GM19035 (cell line): ENCODE results near the gene EDN2.

Source experiments
- ATAC-seq: cut with Tn5 transposase; IDR thresholded peaks from one replicate; pipeline ENCODE4 v1.9.1; 2021; ENCODE audit not compliant: unreplicated experiment

Gene EDN2

DNA sequence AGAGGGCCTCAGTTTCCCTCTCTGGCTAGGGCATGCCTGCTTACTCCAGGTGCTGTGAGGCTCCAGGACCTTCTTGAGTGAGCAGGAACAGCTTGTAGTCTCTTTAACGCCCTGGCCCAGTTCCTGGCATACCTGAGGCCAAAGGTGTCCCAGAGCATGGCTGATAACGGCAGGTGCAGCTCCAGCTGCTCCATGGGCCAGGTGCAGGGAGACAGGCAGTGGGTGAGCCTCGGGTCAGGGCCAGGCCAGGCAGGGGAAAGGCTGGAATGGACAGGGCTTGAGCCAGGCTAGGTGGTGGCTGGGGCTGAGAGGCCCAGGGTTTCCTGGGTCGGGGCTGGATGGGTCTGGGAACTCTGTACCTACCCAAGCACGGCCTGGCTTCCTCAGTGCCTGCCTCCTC lies 18.3 kb downstream of the EDN2 start:
- ATAC-seq, result no peak

DNA sequence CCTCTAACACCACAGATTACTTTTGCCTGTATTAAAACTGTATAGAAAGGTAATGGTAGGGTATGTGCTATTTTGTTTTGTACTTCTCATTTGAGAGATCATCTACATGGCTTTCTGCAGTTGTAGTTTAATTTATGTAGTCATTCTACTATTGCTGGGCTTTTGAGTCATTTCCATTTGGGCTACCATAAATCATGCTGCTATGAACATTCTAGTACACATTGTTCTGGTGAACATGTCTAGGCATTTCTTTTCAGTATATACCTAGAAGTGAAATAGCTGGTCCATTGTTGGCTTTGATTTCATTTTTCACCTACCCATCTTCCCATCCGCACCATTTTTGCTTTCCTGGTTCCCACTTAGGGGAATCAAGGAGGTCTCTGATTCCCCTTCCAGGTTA lies 18.7 kb downstream of the EDN2 start:
- no peak for ATAC-seq

DNA sequence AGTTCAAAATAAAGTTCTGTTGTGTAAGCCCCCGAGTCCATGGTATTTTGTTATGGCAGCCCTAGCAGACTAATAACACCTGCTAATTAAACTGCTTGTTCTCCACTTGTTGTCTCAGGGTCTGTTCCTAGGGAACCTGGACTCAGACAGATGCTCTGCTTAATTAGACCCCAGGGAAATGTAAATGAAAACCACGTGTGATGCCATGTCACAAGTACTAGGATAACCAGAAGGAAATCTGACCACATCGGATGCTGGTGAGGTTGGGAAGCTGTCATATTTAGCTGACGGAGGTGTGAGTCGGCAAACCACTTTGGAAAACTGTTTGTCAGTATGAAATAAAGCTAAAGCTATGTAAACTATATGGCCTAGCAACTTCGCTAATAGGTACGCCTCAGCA lies 19.6 kb downstream of the EDN2 start:
- ATAC-seq, result no peak

GRCh38 chr1:41463516-41463915 lies 21.0 kb downstream of the EDN2 start:
- ATAC-seq, result no peak

- ATAC-seq, result no peak
These were observed 21.8 kb downstream of the EDN2 start for GRCh38 chr1:41462680-41463004.

DNA sequence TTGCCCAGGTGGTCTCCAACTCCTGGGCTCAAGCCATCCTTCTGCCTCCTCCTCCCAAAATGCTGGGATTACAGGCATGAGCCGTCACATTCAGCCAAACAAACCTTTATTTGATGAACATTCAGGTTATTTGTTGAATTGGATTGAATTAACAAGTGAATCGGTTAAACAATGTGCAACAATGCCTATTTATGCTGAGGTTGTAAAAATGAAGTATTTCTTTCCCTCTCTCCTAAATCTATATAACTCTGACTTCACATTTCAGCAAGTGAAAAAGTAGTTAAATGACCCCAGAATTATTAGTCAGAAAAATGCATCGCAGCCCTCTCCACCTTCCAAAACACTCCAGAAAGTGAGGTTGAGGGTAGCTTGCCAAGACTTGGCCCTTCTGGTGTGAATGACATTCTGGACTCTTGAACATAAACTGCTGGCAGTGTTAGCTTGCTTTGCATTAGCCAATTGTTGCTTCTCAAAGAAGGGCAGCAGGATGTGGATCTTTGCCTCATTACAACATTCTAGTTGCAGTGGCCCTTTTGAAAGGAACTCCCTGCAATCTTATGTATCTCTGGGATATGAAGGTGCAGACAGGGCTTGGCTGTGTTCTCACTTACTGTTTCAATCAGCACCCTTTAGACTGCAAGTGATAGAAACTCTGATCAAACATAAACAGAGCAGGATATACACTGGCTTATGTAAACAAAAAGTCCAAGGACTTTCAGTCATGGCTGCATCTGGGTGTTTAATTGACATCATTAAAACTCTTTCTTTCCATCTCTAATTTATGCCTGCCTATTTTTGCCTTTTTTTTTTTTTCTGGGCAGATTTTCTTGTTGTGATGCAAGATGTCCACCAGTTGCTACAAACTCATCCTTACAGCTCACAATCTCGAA lies 22.4 kb downstream of the EDN2 start:
- ATAC-seq, result no peak

DNA sequence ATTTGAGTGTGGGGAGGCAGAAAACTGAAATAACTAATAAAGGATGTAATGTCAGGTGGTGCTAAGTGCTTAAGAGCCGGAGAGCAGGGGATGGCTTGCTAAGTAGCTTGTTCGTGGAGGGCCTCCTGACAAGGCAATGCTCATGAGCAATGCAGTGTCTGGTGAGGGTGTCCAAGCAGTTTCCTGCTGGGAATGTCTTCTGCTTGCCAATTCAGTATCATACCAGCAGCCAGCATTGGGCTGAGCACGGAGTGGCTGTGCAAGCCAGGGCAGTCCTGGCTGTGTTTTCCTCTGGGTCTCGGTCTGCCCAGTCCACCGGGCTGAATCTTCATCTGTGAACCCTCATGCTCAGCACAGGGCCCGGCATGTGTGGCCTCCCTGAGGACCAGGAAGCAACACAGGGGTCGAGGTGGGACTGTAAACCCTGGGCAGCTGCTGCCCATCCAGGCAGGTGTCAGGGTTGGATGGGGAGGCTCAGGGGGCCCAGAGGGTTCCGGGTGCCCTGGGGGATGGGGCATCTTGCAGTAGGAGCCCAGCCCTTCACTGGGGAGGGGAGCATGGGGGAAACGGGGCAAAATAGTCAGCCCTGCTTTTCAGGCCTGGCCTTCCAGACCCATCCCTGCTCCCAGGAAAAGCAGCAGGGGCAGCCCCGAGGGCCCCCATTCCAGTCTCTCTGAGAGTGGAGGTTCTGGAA lies 27.5 kb downstream of the EDN2 start:
- ATAC-seq, result no peak

DNA sequence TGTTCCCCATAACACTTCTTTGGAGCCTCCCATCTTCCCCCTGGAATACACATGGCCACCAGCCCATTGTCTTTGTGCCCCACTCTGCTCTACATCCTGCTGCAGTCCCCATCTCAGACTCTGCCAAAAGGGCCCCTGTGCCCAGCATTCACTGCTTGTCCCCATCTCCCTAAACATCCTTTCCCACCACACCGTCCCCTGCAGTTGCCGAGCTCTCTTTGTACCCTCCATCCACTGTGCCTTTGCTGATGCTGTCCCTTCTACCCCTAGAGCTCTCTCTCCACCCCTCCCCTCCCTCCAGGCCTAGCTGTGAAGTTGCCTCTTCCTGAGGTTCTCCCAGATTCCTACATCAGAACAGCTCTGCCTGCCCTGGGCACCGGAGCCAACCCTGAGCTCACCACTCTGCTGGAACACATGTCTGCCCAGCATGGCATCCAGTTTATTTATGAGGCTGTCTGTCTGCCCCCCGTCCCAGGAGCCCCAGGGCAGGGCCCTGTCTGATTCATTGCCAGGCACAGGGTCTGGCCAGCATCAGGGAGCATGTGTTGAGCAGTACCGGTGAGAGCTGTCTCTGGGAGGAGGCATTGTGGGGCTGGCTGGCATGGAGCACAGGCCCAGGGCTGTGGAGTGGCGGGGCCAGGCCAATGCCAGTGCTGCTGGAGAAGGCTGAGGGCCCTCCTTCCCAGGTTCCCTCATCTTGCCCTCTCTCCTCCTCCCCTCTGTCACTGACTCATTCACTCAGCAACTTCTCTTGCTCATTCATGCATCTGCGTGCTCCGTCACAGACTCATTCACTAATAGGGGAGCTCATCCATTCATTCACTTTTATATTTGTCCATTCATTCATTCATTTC lies 28.8 kb downstream of the EDN2 start:
- ATAC-seq, result no peak

DNA sequence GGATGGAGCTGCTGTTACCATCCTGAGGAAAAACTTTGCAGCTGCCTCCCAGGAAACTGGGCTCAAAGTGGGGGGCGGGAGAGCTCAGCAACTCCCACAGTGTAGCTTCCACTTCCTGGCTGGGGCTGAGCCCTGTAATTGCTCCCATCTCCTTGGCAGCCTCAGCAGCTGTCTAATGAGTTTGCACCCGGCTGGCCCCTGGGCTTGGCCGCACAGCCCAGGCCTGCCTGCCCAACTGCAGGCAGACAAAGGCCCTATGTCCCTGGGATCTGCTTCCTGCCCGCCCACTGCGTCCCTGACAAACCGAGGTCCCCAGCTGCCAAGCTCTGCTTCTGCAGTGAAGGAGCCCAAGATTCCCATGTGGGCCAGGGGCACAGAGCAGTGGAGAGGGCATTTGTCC lies 30.1 kb downstream of the EDN2 start:
- ATAC-seq, result no peak

DNA sequence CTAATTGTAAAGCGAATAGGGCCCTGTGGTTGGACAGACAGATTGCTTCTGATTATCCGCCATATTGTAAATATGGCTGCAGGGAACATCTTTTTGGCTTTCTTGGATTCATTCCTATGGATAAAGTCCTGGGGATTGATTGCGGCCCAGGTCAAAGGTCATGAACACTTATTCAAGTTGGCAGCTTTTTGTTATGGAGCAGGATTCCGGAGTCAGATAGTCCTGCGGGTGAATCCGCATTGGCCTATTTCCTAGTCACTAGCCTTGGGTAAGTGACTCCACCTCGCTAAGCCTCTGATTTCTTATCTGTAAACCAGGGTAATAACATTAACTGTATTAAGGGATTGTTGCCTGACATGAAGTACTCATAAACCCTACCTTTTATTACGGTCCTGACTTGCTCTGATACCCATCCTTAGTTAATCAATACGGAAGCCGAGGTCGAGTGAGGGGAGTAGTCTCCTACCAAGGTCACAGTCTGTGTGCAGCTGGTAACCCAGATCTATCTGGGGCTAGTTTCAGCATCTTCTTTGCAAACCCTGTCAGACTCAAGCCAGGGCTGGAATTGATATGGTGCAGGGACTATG lies 31.7 kb downstream of the EDN2 start:
- no peak for ATAC-seq

DNA sequence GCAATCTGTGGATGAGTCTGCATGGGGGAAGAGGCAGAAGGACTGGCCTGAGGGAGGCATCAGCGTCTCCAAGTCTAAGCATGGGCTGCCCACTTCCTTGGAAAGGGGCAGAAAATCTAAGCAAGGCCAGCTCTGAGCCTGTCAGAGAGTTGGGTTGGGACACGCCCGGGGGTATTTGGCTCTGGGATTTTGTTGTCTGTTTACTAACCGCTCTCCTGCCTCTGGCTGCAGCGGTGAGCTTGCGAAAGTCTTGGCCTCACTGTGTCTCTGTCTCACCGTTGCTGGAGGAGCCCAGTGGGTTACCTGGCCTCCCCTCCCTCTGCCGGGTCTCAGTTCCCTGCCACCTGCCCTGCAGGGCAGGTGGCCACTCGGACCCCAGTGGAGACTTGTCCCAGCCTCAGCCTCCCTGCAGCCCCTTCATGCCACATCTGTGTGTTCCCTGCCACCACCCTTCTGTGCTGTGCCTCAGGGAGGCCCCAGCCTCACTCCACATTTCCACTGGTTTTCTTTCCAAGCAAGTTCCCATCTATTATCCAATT lies 33.7 kb downstream of the EDN2 start:
- ATAC-seq, result no peak

DNA sequence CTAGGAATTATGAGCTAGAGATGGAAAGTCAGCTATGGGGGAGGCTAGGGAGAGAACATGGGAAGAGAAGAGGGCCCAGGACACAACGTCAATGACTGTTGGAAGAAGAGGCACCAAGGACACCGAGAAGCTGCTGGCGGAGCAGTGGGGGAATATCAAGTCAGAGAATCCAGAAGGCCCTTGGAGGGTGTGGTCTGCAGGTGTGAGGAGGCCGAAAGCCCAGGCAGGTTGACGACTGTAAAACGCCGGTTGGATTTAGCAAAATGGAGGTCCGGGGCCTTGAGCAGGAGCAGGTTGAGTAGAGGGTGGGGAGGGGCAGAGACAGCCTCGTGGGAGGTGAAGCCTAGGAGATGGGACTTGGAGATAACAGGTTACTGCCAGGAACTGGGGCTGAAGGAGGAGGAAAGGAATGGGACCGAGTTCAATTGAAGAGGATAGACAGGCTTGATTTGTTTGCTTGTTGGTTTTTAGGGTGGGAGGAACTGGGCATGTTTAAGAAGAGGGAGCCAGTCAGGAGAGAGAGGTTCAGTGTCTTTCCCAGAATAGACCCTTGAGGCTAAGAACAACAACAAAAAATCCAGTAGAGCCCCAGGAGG lies 35.1 kb downstream of the EDN2 start:
- ATAC-seq, result no peak

- ATAC-seq, result no peak
These were observed 35.7 kb downstream of the EDN2 start for GRCh38 chr1:41448821-41449220.

GRCh38 chr1:41447995-41448770 lies 36.3 kb downstream of the EDN2 start:
- ATAC-seq, result no peak

DNA sequence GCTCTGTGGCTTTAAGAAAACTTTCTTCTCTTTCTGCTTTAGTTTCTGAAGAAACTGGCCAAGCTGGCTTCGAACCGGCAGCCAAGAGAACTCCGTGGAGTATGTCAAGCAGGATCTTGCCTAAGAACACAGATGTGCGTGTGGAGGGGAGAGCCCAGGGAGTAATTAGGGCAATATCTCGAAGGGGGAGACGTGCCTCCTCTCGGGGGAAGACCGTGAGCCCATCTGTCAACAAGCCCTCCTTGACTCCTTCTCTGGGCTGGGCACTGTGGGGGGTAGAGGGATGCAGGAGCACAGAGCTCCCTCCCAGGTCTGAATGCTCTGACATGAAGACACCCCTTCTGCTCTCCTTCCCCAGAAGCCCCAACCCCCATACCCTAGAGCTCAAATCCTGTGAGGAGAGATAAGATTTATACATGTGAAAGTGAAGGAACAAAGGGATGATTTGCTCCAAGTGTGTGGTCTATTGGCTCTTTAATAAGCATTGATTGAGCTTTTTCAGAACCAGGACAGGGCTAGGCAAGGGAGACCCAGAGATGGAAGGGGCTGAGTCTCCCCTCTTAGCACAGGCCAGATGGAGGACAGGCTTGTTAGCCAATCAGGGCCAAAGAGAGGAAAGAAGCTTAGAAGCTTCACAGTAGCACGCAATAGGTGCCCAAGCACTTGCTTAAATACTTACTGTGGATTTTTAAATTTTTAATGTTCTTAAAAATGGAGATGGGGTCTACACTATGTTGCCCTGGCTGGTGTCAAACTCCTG lies 37.5 kb downstream of the EDN2 start:
- no peak for ATAC-seq

- ATAC-seq, result no peak
These were observed 39.7 kb downstream of the EDN2 start for GRCh38 chr1:41444785-41445184.

- ATAC-seq, result no peak
These were observed 40.2 kb downstream of the EDN2 start for GRCh38 chr1:41444246-41444645.

DNA sequence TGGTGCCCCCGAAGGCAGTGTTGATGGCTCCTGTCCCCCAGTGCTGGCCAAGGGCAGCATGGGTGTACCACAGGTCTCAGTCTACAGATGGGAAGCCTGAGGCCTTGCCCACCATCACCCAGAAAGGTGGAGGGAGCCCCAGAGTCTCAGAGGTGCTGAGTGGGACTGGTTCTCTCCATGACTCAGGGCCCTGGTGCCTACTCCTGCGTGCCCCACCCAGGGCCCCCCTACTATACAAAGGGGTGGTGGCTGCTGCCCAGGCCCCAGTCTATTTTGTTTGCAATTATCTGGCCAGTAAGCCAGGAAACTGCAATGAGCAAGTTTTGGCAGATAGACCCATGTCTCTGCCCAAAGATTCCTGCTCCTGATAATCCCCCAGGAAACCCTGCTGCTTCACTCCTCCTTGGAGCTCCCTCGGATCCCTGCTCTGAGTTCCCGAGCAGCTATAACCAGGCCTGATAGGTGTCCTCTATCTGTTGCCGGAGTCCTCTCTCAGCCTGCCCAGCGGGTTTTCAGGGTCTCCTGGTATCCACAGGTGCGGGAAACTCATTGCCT lies 41.7 kb downstream of the EDN2 start:
- ATAC-seq, result no peak
